GM18499 (cell line): ENCODE results near the gene CNPY4.

Experiments used
- ATAC-seq: cut with Tn5 transposase; IDR thresholded peaks from one replicate; pipeline ENCODE4 v1.9.1; 2021; ENCODE audit warnings: moderate number of reproducible peaks; ENCODE audit not compliant: insufficient read depth, unreplicated experiment

Gene CNPY4

DNA sequence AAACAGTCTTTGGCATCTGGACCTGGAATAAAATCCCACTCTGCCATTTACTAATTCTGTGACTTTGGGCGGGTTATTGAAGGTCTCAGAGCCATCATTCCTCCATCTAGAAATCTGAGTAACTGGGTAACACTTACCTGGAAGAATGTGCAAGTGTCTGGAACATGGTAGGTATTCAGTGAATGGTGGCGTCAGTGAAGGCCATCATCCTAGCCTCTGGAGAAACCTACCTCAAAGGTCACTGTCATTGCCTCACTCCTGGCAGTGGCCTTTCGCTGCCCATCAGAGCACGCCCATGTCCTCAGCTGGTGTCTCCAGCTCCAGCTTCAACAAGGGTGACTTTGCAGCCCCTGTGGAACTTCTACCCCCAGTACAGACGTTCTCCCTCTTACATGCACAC lies 44.4 kb downstream of the CNPY4 start:
- ATAC-seq = no peak

DNA sequence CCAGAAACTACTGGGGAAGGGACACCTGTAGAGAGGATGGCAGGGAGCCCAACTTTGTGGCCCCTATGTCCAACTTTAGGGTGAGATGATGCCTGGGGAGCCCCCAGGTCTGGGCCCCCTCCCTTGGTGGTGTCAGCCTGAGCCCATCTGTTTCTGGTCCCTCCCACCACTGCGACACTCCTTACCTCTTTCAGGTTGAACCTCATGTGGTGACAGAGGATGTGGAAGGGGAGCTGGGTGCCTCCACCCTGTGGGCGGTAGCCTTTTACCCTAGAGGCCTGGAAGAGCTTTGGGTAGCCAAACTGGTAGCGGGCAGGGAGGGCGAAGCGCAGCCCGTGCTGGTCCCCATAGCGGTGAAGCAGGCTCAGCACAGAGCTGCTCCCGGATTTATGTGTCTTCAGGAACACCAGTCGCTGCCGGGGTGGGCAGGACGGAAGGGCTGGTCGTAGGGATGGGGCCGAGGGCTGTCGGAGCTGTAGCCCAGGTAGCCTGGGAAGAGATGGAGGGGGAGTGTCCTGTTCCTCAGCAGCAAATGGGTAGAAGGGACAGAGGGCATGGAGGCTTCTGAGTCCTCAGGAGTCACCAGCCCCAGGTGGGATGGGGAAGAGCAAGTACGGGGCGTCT lies 47.0 kb downstream of the CNPY4 start:
- no peak for ATAC-seq

- no peak for ATAC-seq
These were observed 47.8 kb downstream of the CNPY4 start for GRCh38 chr7:100166970-100167911.

DNA sequence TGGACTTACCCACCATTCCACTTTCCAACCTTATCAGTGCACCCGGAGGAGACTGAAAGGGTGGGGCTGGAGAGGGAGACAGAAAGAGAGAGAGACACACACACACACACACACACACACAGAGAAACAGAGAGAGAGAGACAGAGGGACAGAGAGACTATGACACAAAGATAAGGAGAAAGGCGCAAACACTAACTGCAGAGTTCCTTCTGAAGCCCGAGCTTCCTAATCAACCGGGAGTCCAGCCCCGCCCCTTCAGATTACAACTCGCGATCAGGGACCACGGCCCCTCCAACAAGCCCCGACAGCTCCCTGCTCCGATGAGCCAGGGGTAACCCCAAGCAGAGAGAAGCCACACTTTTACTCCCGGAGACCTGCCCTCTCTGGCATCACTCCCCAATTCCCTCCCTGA lies 48.5 kb downstream of the CNPY4 start:
- no peak for ATAC-seq

DNA sequence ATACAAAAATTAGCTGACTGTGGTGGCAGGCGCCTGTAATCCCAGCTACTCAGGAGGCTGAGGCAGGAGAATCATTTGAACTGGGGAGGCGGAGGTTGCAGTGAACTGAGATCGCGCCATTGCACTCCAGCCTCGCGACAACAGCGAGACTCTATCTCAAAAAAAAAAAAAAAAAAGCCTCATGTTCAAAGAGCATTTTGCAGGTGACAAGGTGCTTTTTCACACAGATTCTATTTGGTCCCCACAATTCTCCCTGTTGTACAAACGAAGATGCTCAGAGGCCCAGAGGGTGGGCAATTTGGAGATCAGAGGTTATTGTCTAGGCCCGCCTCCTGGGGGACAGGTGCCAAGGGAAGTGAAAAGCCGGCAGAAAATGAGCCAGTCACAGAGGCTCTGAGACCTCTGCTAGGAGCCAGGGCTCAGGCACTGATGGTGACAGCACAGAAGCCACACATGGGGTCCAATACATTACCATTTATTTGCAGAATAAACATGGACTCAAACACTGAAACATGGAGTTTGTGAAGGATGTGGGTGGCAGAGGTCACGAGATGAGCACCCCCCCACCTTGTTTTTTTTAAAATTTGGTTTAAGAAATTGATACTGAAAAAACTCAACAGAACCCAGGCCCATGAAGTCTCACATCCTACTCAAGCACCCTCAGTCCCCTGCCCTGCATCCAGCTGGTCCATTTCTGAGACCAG lies 49.9 kb downstream of the CNPY4 start:
- ATAC-seq = no peak

DNA sequence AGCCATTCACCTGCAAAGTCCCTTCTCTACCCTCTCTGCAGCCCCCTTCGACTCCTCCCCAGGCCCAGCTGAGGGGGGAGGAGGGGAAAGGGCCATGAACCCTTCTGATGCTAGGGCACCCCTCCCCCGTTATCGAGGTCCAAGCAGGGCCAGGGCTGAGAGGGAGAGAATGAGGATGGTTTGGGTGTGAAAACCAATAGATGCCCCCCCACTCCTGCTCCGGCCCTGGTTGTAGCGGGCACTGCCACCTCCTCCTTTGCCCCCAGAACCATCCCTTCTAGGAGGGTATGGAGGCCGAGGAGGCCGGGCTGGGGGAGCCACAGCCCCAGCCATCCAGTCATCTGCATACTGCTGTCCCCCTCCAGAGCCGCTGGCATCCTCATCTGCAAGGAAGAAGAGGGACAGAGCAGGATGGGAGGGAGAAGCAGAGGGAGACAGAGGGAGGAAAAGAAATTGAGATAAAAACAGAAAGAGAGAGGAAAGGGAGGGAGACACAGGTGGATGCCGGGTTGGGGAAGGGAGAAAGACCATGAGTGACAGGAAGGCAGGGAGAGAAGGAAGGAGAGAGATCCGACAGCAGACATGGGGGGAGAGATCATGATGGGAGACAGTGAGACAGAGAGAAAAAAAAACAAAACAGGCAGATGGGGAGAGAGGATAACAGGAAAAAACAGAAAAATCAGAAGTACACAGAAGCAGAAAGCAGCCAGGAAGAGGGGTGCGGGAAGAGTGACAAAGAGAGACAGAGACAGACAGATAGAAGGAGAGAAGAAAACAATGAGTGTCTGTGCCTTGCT lies 50.9 kb downstream of the CNPY4 start:
- ATAC-seq = no peak

GRCh38 chr7:100171087-100171681 lies 51.8 kb downstream of the CNPY4 start:
- ATAC-seq = no peak

DNA sequence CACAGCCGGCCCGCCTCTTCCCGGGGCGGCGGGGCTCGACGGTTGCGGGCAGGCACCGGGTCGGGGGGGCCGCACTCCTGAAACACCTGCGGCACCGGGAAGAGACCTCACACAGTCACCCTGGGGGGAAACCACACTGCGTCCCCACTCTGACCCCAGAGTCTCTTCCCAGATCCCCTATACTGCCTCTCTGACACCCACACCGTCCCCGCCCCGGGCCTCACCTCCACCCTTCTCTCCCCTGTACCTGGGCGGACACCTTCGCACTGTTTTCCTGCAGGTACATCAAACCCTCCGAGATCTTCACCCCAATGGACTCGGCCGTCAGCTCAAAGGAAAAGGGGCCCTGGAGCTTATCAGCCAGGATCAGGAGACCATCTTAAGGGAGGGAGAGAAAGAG lies 52.4 kb downstream of the CNPY4 start:
- ATAC-seq = no peak

DNA sequence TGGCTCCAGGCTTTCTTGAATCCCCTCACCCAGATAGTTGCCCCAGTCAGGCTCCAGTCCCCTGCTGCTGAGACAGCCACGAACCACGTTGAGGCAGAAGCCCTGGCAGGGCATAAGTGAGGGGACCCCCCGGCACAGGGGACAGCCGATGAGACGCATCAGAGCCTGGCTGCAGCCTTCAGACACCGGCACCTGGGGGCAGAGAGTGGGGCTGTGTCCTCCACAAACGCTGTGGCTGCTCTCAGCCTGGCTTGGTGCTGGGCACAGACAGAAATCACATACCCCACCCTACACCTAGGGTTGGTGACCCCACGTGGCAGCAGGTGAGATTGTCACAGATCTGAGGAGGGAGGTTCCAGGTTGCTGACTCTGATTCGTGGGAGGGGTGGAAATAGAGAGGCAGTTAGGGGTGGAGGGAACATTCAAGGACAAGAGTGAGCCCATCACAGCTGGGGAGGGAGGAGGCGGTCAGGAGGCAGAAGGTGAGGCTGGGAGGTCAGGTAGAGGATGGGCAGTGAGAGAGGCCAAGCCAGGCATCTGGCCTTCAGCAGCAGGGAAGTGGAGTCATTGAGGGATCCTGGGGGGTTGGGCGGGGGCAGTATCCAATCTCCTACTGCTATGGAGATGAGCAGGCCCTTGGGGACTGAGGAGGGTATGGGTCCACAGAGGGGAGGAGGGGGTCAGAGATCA lies 54.5 kb downstream of the CNPY4 start:
- no peak for ATAC-seq

- ATAC-seq = no peak
These were observed 55.1 kb downstream of the CNPY4 start for GRCh38 chr7:100174582-100174981.
